Measurements from ENCODE around the gene POLDIP2. TPM values are rescaled to one million over a fixed set of nuclear protein-coding genes. Genes with fewer than 3 reads are reported as not detected.

The POLDIP2 gene
- total and polyA plus RNA-seq, 9 of the 15 experiments (the other 6 are each of a cell fraction or from before 2014, with no cell fraction given) = 22.0 to 137 (median 104) TPM

- no peak for TF ChIP-seq RERE (CRISPR knock-in tag; IDR thresholded peaks at IDR 0.05; ENCODE audit: borderline replicate concordance)
- peak; percentile 71 for TF ChIP-seq PRDM10 (IDR thresholded peaks at IDR 0.05; ENCODE audit: partially characterized antibody)
- TF ChIP-seq HDAC2 (IDR thresholded peaks at IDR 0.05) = no peak; the same call in 1 of the 2 replicates
Measured at GRCh38 chr17:28317099-28317965, 40.0 kb downstream of the POLDIP2 start (continued).

All from K562 (cell line).